NCI-H1092 treated with DMSO at 0.1 percent for 48 hours (cell line): Measurements from ENCODE around the gene ABCA10.
"Not testable (repeated sequence)": the region's sequence is repeated elsewhere in the genome, so short reads cannot be mapped to it uniquely, and the experiment has no call there.

Experiments
- DNase-seq: peaks from one replicate; lab custom pipeline; 2025; lab: John Stamatoyannopoulos, UW

ABCA10 gene, protein sequence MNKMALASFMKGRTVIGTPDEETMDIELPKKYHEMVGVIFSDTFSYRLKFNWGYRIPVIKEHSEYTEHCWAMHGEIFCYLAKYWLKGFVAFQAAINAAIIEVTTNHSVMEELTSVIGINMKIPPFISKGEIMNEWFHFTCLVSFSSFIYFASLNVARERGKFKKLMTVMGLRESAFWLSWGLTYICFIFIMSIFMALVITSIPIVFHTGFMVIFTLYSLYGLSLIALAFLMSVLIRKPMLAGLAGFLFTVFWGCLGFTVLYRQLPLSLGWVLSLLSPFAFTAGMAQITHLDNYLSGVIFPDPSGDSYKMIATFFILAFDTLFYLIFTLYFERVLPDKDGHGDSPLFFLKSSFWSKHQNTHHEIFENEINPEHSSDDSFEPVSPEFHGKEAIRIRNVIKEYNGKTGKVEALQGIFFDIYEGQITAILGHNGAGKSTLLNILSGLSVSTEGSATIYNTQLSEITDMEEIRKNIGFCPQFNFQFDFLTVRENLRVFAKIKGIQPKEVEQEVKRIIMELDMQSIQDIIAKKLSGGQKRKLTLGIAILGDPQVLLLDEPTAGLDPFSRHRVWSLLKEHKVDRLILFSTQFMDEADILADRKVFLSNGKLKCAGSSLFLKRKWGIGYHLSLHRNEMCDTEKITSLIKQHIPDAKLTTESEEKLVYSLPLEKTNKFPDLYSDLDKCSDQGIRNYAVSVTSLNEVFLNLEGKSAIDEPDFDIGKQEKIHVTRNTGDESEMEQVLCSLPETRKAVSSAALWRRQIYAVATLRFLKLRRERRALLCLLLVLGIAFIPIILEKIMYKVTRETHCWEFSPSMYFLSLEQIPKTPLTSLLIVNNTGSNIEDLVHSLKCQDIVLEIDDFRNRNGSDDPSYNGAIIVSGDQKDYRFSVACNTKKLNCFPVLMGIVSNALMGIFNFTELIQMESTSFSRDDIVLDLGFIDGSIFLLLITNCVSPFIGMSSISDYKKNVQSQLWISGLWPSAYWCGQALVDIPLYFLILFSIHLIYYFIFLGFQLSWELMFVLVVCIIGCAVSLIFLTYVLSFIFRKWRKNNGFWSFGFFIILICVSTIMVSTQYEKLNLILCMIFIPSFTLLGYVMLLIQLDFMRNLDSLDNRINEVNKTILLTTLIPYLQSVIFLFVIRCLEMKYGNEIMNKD (N-terminal part only)

DNA sequence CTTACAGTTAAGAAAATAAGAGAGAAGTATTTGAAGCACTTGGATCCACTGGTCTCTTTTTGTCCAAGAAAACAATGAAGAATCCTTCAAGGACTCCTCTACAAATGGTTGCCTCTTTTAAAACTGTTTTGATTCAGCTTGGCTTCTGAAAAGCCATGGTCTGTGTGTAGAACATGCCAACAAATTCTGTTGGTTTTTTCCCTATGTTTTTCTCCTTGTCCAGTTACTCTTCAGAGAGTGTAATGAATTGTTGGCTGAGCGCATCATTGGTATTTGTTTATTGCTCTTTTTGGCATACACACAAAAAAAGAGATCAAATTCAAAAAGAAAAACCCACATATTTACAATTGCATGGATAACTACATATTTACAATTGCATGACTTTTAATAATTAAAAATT, at the start of gene ABCA10:
ABCA10 (minus strand) TSS at position 249 of the 400 bp plus-strand sequence. CDS start 3,466 bp downstream, outside the sequence.
- no peak for DNase-seq

DNA sequence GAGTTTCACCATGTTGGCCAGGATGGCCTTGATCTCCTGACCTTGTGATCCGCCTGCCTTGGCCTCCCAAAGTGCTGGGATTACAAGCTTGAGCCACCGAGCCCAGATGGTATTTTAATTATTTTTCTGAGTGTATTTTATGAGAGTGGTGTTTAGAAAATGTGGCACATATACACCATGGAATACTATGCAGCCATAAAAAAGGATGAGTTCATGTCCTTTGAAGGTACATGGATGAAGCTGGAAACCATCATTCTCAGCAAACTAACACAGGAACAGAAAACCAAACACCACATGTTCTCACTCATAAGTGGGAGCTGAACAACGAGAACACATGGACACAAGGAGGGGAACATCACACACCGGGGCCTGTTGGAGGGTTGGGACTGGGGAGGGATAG, 47.7 kb upstream of the ABCA10 start:
- DNase-seq: not testable (repeated sequence)

DNA sequence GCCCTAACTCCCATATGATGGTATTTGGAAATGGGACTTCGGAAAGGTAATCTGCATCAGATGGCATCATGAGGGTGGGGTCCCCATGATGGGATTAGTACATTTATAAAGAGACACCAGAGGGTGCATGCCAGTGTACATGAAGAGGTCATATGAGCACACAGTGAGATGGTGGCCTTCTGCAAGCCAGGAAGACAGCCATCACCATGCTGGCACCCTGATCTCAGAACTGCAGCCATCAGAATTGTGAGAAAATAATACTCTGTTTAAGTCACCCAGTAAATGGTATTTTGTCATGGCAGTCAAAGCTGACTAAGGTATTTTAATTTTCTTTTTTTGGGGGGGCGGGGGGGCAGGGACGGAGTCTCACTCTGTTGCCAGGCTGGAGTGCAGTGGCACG, 47.1 kb upstream of the ABCA10 start:
- no peak for DNase-seq

DNA sequence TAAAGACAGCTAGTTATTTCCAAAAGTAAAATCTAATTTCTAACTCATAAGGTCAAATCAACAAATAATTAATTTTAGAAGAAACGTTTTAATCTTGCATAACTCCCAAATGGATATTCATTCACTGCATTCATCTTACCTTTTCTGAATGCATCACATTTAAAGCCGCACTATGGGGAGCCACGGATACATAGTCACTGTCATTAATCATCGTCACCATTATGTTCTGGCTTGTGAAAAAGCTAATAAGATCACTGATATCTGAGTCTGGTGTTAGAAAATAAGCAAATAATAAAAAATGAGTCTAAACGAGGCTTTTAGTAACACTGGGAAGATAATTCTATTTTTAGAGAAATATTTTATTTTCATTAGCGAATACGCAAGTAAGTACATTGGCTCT, 42.4 kb upstream of the ABCA10 start:
- no peak for DNase-seq

DNA sequence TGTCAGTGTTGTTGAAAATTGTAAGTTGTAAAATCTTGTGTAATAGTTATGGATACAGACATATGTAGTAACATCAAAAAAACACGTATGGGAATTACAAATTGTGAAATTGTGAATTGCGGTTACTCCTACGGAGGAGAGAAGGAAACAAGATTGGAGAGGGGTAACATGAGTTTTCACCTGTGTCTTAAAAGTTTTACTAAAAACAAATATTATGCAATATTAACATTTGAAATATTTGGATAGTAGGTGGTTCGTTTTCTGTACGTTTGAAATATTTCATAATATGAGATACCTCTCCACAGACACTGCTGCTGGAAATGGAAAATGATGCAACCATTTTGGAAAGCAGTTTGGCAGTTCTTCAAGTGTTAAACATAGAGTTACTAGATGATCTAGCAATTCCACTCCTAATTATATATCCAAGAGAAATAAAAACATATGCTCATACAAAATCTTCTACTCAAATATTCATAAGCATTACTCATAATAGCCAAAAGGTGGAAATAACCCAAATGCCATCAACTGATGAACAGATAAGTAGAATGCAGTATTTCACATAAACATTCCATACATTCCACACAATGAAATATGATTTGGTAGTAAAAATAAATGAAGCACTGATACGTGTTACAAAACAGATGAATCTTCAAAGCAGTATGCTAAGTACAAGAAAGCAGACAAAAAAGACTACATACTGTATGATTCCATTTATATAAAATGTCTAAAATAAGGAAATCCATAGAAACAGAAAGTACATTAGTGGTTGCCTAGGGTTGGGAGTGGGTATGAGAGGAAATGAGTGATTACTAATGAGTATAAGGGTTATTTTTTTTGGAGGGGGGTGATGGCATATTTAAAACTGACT, 40.7 kb upstream of the ABCA10 start:
- no peak for DNase-seq

DNA sequence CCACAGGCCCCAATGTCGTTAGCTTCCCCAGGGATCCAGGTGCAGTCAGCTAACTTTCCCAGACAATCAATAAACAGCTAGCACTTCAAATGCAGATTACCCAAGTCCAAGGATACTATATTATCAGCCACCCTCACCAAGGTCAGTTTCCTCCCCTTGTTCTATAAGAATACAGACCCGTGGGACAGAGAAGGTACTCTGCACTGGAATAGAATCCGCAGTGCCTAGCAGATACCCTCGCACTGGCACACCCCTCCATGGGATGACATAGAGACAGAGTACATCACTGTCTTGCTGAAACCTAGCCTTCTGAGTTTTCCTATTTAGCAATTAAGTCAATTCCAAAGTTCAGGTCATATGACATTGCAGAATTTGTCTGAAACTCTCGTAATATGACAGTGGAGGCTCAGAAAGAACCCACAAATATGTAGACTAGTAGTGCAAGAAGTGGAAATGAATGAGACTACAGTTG, 40.0 kb upstream of the ABCA10 start:
- no peak for DNase-seq

DNA sequence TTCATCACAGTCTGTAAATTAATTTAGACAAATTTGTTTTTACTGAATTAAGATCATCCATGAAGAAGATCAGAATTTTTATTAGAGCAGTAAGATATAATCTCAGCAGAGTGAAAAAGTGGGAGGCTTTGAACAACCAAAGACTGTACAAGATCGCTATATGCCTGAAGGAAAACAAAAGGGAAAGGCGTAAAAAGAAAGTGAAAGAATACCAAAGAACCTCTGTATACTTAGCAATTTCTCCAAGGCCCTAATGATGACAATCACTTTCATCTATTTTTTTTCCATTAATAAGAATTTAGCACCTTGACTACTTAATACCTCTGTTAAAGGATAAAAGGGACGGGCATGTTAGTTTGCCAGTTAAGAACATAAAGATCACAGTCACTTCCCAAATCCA, 38.6 kb upstream of the ABCA10 start:
- no peak for DNase-seq

DNA sequence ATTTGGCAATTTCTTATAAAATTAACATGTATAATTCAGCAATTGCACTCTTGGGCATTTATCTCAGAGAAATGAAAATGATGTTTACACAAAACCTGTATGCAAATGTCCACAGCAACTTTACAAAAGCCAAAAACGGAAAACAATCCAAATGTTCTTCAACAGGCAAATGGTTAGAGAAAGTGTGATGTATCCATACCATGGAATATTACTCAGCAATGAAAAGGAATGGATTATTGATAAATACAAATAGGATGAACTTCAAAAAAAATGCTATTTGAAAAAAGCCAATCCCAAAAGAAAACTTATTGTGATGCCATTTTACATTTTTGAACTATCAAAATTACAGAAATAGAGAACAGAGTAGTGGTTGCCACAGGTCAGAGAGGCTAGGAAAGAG, 37.2 kb upstream of the ABCA10 start:
- no peak for DNase-seq

DNA sequence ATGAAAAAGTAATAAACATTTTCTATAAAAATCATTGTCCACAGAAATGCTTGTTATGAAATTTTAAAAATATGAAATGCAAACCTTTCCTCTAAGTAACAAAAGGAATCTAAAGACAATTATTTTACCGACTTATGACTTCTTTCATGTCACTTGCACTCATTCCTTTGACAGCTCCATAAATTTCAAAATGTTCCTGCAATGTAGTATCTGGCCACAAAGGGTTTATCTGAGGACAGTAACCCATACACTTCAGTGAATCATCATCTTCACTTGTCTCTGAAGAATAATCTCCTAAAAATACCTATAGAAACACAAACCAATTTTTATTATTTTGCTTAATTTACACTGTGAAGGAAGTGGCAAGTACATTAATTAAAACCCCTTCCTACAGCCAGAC, 25.6 kb upstream of the ABCA10 start:
- no peak for DNase-seq

DNA sequence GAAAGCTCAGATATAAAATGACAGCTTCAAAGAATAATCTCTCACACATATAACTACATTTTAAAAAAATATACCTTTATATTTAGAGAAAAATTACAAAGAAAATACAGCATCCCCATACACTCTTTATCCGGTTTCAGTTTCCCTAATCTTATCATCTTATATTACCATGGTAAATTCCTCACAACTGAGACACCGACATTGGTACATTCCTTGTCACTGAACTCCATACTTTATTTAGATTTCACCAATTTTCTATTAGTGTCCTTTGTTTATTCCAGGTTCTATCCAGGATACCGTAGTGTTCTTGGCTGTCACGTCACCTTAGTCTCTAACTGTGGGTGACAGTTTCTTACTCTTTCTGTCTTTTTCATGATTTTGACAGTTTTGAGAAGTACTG, 22.0 kb upstream of the ABCA10 start:
- DNase-seq: no peak

DNA sequence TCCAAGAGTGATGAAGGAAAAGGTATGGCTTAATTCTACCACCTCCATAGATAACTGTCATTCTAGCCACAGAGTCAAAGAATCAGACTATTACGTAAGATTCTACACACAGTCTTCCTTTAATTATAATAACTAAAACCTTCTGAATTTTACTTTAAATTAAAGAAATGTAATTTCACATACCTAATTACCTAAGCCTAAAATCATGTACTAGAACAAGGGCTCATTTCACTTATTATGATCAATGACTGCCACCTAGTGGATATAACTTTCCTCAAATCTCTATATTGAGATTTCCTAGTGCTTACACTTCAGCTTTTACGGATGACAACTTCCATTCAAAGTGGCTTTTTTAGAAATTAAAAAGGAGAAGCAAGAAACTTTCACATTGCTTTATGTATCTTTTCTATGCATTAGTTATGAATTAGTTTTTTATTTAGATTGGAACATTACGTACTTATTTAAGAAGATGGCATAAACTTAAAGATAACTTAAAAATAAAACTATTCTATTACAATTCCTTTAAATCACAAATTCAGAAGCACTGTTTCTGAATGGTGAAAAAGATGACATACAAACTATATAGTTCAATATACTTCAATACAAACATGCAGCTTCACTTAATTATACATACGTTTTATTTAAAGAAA, 18.2 kb upstream of the ABCA10 start:
- DNase-seq: peak; percentile 61

DNA sequence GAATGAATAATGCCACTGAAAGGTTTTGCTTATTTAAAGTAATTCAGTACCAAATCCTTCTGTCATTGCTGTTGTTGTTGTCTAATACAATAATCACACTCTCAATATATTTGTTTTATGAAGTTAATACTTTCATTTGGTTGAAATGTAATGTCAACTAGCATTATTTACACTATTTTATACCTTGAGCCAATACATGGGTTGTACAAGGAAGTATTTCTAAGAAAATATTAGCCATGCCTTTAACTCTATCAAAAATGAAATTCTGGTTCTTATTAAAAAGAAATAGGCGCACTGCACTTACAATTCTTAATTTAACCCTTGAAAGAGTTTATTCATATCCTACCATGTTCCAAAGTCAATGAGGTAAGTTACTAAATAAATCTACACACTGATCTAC, 17.6 kb upstream of the ABCA10 start:
- no peak for DNase-seq

DNA sequence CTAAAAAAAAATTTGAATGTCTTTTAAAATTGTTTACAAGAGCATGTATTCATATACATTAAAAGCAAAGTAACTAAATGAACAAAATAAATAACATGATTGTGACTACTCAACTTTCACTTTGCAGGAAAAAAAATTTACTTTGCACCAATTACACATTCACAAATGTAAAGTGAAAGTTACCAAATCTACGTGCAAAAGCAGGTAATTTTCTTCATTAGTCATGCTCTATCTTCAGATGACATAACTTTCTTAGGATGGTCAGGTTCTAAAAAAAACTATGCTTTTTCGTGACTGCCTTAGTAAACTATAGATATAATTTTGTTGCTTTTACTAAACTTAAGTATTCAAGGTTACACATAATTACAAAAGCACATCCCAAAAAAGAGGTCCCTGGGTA, 17.0 kb upstream of the ABCA10 start:
- DNase-seq: no peak

DNA sequence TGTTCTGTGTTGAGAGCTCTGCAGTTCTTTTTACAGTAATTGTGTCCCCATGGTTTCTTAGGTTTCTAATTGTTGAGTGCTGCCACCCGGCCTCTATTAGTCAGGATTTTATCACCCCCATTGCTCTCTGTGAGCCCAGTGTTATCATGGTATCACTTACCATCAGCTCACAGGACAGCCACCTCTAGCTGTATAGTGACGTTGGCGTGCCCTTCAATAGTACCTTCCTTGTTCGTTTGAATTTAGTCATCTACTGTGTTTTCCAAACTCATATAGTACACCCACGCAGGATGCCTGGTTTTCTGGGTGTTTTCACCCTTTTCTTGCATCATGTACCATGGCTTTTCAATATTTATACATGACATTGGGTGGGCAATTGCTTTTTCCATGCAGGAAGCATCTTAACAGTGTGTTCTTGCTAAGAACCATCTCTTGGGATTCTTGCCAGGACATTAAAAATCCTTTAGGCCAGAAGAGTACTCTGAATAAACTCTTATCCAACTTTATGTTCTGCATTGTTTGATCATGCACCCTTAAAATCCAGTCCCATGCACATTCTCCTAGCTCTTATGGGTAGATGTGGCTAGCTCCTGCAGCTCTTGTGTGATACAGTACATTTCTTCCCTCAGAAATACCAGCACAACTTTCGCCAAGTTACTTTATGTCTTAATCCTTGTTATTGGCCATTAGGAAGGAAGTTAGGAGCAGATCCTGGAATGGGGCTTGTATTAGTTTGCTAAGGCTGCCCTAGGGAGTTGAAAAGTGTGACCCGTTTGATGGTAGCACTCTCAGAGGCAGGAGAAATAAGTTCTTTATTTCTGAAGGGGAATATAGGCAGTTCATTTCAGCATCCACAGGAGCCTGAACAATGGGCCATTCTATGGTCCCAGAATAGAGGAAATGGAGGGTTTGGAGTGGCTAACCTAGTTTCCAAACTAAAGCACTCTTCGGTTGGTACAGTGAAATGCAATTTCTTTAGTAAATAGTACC, 11.3 kb upstream of the ABCA10 start:
- no peak for DNase-seq

DNA sequence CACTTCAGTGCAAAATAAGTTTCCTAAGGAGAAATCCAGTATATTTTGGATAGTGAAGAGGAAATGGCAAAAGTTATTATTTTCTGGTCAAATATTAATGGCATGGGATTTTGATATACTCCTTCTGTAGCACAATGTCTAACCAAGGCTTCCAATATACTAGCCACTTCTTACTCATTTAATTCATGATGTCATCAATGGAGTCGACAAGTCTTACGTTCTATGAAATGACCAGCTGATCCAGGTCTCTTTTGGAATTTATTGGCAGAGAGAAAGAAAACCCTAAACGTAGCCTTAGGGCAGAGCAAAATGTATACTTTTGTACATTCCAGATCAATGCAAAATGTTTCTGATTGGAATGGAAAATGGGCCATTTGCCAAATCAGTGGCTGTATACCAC, 8.3 kb upstream of the ABCA10 start:
- no peak for DNase-seq

DNA sequence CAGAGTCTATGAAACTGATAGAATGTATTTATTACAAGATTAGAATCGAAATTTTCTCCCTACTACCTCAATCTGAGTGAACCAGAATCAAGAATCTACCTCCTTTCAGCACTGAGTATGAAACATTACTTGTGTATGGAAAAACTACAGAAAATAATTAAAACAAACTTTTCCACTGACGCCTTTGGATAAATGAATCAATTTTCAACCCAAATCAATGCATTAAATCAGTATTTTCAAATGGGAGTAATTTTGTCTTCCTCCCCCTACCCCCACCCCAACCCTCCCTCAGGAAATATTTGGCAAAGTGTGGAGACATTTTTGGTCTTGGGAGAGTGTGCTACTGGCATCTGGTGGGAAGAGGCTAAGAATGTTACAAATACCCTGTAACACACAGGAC, 7.8 kb upstream of the ABCA10 start:
- no peak for DNase-seq

DNA sequence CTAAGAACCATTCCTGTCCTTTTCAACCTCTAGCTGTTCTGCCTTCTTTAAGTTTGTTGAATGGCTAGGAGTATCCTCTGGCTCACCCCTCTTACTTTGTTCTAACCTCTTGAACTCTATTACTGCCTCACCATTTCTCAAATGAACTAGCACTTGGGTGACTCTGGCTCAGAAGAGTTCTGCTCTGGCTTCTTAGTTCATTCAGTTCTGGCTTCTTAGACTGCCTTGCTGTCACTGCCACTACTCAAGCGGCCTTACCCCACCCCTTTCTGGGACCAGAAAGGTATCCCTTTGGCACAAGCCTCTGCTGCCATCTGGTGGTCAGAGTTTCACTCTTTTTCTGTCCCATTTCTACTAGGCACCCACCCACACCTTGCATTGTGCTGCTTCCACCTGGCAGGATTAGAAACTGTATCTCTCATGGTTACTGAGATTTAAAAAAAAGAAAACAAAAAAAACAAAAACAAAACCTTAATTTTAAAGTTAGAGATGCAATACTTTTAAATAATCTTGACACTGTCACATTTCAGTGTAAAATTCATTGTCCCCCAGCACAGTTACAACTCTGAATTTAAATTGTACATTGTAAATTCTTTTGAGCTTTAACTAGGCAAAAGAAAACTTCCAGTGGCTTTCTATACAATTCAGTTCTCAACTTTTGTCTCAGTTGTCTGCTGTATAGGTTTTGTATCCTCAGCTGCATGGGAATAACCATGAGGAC, 6.9 kb upstream of the ABCA10 start:
- peak; percentile 40 for DNase-seq

DNA sequence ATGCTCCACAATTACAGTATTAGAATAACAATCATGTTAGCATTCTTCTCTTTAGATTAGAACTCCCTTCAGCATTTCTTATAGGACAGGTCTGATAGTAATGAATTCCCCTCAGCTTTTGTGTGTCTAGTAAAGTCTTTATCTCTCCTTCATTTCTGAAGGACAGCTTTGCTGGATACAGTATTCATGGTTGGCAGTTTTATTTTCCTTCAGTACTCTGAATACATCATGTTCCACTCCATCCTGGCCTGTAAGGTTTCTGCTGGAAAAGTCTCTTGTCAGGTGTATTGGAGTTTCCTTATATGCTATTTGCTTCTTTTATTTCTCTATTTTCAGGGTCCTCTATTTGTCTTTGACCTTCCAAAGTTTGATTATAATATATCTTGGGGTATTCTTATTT, 4.0 kb upstream of the ABCA10 start:
- no peak for DNase-seq

DNA sequence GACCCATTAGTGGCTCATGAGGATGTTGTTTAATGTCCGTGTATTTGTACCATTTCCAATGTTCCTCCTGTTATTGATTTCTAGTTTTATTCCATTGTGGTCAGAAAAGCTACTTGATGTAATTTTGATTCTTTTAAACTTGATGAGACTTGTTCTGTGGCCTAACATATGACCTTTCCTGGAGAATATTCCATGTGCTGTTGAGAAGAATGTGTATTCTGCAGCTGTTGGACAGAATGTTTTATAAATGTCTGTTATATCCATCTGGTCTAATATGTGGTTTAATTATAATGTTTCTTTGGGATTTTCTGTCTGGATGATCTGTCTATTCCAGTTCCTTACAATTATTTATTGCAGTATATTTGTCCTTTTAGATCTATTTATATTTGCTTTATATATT, 2.9 kb upstream of the ABCA10 start:
- no peak for DNase-seq
